Fibroblast of gingiva (primary cell): ENCODE results near the gene CRIM1.

Source experiments
- DNase-seq: peaks from one replicate; pipeline ENCODE4 v3.0.0-alpha.2; 2011; ENCODE audit warnings: low read depth

CRIM1 gene

DNA sequence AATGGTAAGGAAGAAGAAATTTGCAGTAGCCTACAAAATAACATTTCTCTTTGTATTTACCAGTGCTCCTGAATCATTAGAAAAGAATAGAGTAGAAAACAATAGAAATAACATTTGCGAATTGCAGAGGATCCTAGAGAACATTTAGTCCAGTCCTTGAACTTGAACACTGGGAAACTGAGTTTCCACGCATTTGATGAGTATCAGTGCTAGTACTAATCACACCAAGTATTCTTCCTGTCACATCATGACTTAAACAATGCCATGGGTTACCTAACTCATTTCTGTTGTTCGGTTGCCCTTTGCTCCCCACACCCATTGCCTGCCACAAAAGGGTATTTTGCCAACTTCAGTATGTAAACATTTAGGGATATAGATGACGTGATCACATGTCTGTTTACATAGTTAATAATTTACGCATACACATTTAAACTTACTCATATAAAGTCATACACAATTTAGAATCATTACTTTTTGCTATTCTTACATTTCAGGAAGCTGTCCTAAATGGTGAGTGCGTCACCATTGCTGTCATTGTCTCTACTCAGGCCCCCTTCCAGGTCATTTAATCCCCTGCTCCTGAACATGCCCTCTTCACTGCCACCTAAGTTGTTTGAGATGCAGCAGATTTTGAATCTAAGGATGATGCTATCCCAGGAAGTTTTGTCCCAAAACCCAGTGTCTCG lies 42.3 kb downstream of the CRIM1 start:
- no peak for DNase-seq

DNA sequence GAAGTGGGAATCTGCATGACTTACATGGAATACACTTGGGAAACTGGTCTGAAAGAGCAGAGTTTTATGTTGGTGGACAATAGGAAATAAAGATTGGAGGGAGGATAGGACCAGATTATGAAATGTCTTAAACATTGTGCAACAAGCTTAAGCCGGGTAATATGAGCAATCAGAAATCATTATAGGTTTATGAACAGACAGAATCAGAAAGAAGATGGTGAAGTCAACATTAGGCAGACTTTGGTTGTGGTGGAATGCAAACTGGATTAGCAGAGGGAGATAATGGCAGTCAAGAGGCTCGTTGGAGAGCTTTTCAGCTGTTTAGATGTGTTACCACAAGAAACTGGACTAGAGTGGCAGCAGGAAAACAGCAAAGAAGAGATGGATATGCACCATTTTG lies 43.5 kb downstream of the CRIM1 start:
- no peak for DNase-seq

DNA sequence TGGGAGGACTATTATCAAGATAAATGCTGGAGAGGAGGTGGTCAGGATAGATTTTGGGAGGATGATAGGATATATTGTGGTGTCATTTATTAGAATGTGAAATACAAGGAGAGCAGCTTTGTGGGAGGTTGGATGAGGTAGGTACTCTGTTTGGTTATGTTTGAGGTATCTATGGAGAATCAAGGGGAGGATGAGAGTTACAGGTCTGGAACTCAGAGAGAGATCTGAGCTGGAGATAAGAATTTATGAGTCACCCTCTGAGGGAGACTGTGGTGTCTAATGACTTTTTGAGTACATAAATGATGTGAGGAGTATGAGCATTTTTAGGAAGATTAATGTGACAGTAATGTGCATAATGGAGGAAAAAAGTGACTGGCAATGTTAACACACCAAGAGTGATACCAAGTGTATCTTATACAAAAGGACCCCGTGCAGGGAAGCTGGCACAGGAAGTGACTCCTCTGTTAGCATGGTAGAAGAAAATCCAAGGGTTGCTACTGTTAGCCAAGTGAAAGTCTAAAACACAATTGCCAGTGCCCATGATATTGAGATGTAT lies 48.2 kb downstream of the CRIM1 start:
- DNase-seq, result peak; percentile 32

DNA sequence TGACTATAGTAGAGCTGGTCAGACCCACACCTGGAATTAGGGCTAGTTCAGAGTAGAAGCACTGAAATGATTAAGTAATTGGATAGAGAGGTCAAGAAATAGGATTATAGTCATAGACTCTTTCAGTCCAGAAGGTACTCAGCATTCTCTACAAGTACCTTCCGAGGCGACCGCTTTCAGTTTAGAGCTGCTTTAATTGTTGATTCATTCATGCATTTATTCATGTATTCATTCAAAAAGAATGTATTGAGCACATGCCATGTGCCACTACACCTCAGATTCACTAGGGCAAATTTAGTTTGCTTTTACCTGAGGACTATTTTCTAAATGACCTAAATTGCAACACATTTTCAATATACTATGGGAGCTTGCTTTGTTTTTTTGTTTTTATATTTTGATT lies 48.7 kb downstream of the CRIM1 start:
- DNase-seq, result no peak

DNA sequence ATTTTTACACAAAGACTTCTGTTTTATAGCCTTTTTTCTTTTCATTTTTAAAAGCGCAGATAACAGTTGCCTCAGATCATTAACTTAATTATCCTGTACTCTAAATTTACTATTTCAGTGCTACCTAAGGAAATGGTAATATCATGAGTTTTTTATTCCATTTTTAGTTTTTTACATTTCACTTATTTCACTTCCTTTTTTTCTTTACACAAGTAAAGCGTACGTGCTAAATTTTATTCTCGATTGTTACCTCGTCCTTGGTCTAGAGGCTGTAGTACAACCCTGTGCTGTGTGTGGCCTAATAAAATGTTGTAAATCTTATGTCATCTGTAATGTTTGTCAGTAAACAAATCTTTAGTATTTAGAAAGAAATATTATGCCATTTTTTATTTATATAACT lies 49.2 kb downstream of the CRIM1 start:
- DNase-seq, result no peak

DNA sequence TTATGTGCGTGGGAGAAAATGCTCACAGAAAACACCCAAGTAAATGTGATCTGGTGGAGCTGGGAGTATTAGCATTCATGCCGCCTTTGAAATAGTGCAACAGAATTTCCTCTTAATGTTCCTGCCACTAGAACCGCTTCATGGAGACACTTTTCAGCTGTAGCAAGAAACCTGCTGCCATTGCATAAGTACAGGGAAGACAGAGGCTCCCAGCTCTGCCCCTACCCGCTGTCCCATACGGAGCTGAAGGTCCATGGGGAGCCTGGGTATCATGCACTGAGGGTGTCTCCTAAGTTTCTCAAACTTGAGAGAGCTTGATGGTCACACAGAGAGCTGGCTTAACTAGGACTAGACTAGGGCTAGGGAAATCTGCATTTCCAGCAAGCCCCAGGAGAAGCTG lies 49.6 kb downstream of the CRIM1 start:
- DNase-seq, result no peak

DNA sequence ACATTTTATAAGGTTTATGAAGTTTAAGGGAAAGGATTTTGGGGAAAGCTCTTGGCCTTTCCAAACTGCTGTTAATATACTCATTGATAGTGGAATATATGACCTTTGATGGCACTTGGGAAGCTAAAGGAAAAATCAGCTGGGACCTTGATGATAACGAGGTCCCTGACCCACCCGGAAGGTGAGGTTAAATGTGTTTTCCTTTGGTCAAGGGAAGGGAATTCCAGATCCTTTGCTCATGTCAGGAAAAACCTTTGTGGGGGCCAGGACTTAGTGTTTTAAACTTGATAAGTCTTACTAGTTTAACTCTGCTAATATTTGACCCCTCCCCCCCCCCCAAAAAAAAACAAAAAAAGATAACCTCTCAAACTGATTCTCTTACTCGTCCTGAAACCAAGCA lies 50.7 kb downstream of the CRIM1 start:
- no peak for DNase-seq

DNA sequence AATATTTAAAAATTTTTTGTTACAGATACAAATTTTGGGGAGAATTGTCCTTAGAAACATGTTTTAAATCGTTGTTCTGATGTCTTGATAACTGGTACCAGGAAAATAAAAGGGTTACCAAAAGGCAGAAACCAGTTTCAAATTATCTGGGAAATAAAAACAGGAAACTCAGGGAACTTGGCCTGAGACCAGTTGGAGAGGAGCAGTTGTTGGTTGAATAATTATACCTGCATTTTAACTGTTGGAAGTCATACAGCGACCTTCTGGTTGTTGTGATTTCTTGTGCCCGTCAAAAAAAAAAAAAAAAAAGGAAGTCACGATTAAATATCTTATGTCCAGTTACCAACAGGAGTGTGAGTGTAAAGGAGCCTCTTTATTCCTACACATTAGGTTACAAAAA lies 51.8 kb downstream of the CRIM1 start:
- DNase-seq, result no peak

DNA sequence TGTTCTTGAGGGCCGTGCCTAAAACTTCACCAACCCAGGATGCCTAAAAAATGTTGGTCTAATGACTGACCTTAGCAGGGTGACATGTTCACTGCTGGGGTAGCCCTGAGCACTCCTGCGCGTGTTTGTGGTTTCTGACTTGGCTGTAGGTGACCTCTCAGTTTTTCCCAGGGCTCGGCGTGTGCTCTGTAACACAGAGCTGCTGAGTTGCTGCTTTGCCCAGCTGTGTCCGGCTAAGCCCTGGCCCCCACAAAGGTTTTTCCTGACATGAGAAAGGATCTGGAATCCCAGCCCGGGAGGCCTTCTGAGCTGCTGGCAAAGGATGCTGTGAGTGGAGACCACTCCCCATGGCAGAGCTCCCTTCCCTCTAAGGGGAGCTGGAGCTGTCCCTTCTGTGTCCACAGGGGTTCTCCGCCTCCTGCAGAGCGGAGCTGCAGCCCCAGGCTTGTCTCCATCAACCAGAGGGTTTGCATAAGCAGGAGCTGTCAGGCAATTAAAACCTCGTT lies 52.7 kb downstream of the CRIM1 start:
- no peak for DNase-seq

DNA sequence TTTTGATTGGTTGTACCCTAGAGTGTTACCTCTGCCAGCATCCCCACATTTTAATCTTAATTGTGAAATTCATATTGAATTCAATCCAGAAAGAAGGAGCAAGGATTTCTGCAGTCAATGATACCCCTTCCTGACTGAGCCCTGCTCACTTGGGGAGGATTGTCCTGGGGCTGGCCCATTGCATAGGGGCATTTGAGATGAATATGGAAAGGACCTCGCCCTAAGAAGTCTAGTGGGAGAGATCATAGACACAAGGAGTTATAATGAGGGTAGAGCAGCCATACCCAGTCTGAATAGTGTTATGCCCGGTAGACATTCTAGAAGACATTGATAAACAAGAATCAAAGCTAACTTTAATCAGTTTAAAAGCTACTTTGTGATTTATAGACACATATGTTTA lies 53.8 kb downstream of the CRIM1 start:
- DNase-seq, result no peak

DNA sequence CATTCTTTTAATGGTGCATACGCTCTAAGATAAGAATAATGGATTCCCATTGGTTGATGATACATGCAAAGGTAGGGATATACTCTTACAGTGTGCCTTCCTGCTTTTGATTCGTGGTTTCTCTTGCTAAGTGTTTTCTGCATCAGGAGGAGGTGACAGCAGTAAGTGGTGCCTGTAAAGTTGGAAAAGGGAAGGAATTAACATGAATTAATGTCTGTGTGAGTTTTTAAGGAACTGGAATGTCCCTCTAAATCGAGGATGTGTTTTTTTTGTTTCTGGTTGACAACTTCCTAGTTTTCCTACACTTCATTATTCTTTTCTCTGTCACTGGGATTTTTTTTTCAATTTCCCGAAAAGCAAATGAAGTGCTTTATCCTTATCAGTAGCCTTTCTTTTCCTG lies 54.4 kb downstream of the CRIM1 start:
- no peak for DNase-seq

DNA sequence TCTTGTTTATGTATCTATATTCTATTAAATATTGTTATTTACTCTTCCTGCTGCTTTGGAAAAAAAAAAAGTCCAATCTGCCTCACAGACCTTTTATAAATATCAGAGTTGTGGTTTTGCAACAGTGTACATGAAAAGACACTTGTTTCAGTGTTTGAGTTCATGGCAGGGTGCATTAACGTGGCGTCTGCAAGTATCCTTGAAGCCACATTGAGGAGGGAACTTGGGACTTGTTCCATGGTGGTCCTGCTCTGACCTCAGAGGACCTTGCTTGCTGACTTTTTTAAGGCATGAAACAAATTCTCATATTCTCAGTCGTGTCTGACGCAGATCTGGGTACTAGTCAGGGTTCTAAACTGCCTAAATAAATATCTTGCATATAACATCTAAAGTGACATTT lies 55.1 kb downstream of the CRIM1 start:
- no peak for DNase-seq

DNA sequence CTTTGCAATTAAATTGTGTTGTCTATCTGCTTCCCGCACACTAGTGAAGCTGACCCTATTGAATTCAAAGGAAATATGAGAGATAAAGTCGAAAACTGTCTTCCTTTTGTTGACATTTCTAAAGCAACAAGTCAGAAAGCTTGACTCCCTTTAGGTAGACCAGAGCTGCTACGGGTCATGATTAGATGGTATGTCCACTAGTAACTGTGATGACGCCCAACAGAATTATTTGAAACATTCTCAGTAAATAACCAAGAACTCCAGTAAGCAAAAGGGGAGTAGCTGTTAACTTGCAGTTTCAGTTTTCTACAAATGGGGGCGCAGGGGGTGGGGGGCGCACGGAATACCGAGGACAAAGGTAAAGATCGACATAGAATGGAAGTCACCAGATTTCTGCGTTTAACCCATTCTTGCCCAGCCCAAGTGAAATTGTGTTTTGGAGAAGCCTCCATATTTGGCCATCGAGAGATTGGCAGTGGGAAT lies 56.4 kb downstream of the CRIM1 start:
- peak; percentile 40 for DNase-seq

DNA sequence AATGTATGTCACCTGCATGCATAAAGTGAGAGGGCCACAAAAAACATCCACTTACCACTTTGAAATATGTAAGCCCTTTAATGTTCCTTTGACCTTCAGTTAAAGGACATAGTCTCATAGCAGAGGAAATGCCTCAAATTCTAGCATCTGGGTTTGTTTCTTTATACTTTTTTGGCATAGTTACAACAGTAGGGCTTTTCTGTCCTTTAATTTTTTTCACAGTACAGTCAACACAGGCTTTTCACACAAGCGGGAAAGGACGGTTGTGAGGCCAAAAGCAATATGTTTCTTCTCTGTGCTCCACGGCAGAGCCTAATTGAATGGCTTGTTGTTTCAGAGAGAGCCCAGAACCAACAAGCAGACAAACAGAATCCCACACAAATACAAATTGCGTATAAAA lies 57.6 kb downstream of the CRIM1 start:
- DNase-seq, result peak; percentile 69

DNA sequence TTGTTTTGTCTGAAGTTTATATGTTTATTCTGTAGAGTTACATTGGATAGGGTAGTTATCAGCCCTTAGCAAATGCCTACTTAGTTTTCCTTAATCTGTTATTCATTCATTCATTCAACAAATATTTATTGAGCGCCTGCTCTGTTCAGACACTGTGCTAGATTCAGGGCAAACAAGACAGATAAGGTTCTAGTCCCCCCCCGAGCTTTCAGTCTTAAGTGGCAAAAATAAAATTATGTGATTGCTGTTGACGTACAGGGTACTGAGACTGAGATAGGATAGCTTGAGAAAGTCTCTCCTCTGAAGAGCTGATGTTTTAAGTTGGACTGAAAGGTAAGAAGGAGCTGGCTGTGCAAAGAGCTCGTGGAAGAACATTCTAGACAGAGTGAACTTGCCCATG lies 58.7 kb downstream of the CRIM1 start:
- DNase-seq, result no peak

DNA sequence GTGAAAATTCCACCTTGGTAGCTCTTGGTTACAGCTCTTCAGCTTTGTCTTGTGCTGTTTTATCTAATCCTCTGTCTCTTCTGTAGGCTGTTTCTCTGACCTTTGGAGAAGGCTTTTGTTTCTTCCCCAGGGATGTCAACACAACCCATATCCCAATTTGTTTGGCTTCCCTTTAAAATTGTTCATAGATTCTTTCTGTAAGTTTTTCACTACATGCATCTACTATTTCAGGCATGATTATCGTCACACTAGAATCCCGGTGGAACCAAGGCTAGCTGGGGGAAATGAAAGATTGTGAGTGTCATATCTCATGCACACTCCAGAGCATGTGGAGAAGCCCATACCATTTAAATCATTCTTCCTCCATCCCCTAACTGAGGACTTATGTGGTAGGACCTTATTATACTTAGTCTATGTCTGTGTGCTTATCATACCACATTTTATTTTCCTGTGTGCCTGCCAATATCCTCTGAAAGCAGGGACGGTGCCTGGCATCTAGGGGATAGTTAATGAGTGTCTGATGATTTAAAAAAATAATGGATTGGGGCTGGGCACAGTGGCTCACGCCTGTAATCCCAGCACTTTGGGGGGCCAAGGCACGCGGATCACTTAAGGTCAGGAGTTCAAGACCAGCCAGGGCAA lies 59.9 kb downstream of the CRIM1 start:
- peak; percentile 37 for DNase-seq

DNA sequence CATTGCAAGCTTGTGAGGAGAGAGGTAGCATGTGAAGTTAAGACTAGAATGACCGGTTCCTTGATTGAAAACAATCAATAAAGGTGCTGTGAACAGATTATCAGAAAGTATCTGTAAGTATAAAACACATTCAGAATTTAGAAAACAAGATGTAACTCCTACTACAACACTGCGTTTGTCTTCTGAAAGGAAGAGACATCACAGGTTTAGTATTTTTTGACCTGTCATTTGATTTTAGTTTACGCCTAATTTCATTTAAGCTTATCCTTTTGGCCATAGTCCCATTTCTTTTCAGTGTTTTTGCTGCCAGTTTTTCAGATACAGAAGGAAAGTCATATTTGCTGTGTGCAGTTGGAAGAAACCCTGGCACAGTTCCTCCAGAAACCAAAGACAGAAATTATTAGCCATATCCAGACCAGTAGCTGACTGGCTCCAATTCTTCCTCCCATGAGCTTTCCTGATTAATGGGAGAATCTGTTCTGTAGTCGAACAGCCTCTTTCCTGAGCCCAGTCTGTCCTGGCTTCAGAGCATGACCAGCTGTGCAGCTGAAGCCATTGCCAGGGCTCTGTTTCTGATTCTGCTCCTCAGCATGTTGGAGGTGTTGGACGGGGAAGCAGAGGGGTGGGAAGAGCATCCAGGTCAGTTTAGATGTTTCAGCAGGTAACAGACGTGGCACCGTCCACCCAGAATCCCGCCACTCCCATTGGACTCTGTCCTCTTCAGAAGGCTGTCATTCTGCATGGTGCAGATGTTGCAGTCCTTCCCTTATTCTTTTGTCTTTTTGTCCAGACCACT lies 61.0 kb downstream of the CRIM1 start:
- no peak for DNase-seq

DNA sequence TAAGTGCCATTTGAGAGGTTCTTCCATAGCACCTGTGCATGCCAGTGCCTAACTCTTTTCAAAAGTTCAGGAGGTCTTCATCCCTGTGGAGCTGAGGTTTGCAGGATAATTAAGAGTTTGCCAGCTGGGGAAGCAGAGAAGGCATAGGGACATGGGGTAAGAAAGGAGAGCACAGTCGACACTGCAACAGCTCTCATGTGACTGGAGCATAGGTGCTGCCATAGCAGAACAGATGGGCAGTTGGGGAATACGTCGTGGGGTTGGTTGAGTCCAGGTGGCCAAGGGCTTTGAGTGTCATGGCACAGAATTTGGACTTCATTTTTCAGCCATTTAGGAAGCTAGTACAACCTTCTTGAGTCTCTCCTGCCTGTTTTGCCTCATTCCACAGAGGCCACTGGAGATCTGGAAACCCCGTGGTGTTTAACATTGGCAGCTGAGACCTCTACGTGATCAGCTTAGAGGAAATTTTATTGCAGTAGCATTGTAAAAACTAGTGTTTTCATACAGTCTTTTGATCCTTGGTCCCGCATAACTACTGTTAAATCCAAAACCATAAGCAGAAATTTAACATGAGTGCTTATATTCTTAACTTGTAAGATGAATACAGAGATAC lies 65.1 kb downstream of the CRIM1 start:
- no peak for DNase-seq

DNA sequence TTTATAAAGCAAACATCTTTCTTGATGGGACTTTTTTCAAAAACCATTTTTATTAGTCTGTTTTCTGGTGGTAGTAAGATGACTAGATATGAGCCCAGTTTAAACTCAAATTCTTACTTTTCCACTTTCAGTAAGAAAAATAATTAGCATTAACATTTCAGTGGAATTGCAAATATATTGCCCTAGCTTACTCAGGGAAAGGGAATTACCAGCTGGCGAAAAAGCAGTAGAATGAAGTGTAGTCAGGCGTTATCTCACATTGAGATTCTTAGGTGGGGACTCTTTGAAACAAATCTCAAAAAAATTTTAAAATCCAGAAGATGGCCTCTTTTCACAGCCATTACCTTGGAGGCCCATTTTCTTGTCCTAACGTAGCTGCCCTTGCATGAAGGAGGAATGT lies 65.8 kb downstream of the CRIM1 start:
- DNase-seq, result no peak

DNA sequence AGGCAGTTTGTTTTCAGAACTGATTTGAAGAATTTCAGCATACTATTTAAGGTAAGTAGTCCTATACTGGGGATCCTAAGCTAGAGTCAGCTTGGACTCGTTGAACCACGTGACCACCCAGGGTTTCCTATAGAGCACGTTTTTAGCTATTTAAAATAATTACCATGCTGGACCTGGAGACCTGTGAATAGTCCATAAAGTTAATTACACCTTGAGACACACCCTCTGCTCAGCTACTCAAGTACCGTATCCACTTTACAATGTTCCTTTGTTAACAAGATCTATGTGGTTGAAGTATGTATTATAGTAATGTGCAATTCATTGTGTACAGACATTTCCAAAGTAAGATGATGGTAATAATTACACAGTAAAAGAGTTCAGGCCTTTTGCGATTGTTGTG lies 67.6 kb downstream of the CRIM1 start:
- DNase-seq, result no peak

DNA sequence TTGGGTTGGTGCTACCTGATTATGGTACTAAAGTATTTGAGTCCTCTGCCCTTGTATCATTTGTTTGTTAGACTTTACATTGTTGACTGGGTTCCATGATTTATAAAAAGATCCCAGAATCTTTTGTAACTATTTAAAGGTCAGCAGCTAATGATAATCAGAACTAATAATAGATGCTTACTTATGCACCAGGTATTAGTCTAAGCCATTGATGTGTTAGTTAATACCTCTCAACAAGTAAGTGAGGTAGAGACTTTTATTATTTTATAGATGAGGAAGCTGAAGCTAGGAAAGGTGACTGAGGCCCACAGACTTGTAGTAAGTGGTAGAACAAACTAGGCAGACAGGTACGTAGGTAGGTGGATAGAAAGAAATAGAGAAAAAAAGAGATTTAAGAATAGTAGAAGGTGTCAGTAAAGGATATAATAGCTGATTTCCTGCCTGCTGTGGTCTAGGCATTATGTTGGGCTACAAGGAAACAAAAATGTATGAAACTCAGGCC lies 68.1 kb downstream of the CRIM1 start:
- DNase-seq, result no peak
